HS-27A (cell line): ENCODE data around the gene CDK5RAP2.
"Not testable (repeated sequence)": the region's sequence is repeated elsewhere in the genome, so short reads cannot be mapped to it uniquely, and the experiment has no call there.

Source experiments
- DNase-seq: peaks from one replicate; pipeline ENCODE4 v3.0.0-alpha.2; 2012; ENCODE audit warnings: low read depth, missing footprints

Gene CDK5RAP2

GRCh38 chr9:120513825-120514396, 66.1 kb downstream of the CDK5RAP2 start:
- DNase-seq, result no peak

DNA sequence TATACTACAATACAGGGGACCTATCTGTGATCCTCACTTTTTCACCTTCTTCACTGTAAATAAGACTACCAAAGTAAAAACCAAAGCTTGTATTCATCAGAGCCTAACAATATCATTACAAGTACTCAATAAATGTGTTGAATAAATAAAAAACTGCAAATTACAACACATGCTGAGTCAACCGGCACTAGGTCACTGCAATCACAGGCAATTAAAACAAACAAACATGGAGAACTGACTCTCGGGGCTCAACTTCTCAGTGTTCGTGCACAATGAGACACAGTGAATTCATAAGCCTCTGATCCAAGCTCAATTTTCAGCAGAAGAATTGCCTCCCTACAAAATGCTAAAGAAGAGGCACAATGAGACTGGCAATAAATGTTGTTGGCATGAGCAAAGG, 69.2 kb downstream of the CDK5RAP2 start:
- DNase-seq, result no peak

- no peak for DNase-seq
Observed at GRCh38 chr9:120507936-120508510, 71.9 kb downstream of the CDK5RAP2 start.

DNA sequence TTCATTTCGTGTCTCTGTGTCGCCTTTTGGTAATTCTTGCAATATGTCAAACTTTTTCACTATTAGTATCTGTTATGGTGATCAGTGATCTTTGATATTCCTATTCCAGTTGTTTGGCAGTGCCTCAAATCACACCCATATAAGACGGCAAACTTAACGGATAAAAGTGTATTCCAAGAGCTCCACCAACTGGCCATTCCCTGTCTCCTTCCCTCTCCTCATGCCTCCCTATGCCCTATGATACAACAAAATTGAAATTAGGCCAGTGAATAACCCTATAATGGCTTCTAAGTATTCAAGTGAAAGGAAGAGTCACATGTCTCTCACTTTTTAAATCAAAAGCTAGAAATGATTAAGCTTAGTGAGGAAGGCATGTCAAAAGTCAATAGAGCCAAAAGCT, 74.8 kb downstream of the CDK5RAP2 start:
- no peak for DNase-seq

DNA sequence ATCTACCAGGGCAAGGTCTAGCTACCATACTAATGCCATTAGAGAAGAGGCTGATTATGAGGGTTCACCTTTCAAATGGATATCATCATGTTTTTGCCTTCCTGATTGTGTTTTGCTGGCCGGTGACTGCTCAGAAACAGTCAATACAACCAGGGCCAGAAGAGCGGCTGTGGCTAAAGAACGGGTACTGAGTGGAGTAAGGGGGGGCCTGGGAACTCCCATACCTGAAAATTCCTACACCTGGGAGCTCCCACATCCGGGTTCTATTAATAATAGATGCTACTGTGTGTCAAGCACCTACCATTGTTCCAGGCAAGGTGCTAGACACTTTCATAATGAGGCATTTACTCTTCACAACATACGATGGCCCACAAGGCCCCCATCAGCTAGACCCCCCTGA, 79.2 kb downstream of the CDK5RAP2 start:
- DNase-seq, result no peak

DNA sequence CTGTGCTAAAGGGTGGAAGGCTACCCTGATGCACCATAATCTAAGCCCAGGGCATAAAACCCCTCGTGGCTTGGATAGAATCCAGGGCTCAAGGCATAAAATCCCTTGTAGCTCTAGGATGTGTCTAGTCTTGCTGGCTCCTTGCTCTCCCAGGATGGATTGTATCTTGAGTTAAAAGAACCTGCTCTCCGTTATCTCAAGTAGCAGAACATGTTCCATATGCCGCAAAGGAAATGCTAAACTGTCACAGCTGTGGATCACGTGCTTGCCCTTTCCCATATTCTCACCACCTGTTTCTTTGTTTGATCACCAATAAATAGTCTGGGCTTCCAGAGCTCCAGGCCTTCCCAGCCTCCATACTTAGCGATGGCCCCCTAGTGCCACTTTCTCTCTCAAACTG, 82.1 kb downstream of the CDK5RAP2 start:
- not testable (repeated sequence) for DNase-seq

- DNase-seq, result not testable (repeated sequence)
Observed at GRCh38 chr9:120496438-120496837, 83.5 kb downstream of the CDK5RAP2 start.

DNA sequence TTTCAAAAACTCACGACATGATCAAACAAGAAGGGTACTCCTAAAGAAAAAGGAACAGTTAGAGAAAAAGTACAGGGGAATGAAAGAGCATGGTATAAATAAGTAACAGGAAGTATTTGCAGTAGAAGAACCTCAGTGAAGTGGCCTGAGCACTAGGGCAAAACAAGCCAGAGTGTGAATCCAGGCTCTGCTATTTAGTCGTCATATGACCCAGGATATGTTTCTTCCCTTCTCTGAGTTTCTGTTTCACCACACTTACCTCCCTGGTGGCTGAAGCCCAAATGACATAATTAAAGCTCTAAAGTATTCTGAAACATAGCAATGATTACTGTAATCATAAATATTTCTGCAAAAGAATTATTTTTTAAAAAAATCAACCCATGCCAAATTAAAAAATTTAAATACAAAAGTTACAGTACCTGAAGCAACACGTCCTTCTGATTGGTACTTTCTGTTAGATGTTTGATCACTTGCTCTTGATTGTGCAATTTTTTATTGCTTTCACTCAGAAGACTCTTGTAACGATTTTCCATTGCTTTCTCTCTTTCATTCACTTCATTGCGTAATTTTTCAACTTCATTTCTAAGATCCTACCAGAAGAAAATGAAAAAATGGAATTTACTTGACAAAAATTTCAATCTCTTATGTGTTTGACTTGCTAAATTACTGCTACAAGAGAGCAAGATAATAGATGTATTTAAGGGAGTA, 88.9 kb downstream of the CDK5RAP2 start:
- no peak for DNase-seq

DNA sequence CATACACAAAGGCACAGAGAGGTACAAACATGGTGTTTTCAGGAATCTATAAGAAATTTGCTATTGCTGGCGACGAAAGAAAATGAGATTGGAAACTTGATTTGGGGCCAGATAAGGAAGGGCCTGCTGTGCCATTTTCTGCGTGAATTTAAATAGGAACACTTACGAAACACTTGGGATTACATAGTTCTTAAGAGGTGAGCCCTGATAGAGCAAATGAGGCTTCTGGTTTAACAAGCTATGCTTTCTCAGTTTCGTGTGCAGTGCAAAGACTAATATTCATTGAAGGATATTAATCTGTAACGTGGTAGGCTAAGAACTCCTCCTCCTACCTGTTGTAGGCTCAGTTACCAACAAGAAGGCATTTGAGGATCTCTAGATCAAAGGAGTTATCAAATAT, 93.1 kb downstream of the CDK5RAP2 start:
- DNase-seq, result no peak

GRCh38 chr9:120486347-120486746, 93.6 kb downstream of the CDK5RAP2 start:
- DNase-seq, result no peak

GRCh38 chr9:120485788-120486187, 94.2 kb downstream of the CDK5RAP2 start:
- no peak for DNase-seq

DNA sequence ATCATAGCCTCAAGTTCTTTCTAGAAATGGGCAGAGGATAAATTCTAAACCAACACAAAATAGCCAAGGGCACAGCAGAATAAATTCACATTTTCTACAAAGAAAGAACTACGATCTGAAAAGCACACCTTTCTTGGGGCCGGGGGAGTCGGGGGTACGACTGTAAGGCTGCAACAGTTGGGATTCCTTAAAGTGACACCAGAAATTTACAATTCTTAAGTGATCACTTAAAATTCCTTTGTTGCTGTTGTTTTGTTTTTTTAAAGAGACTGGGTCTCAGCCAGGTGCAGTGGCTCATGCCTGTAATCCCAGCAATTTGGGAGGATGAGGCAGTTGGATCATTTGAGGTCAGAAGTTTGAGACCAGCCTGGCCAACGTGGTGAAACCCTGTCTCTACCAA, 95.8 kb downstream of the CDK5RAP2 start:
- no peak for DNase-seq

GRCh38 chr9:120482424-120483186, 97.4 kb downstream of the CDK5RAP2 start:
- no peak for DNase-seq

- DNase-seq, result no peak
Observed at GRCh38 chr9:120481846-120482245, 98.1 kb downstream of the CDK5RAP2 start.

DNA sequence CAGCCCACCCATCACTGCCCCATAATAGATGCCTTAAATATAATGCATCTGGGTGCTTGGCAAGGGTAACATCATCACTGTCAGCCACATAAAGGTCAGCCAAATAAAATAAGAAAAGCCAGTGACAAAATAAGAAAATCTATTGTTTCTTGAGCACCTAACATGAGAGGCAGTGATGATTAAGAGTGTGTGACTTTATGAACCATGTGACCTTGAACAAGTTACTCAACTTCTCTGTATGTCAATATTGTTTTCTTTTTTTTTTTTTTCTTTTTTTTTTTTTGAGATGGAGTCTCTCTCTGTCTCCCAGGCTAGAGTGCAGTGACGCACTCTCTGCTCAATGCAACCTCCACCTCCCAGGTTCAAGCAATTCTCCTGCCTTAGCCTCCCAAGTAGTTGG, 98.7 kb downstream of the CDK5RAP2 start:
- DNase-seq, result no peak

DNA sequence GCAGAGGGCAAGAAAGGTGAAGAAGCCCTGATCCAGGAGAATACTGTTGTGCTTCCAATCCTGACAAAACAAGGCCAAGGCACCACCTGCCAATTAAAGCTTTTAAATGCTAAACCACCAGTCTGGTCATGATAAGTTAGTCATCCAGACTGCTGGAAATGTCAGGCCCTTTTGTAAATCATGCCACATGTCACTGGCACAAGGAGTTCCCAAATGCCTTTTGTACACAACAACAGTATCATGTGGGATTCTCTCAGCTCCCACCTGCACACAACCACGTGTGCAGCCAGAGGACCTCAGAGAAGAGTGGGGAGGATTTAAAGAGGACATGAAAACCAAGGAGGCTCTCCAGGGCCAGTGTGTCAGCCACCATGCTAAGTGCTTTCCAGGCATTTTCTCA, 99.3 kb downstream of the CDK5RAP2 start:
- no peak for DNase-seq

DNA sequence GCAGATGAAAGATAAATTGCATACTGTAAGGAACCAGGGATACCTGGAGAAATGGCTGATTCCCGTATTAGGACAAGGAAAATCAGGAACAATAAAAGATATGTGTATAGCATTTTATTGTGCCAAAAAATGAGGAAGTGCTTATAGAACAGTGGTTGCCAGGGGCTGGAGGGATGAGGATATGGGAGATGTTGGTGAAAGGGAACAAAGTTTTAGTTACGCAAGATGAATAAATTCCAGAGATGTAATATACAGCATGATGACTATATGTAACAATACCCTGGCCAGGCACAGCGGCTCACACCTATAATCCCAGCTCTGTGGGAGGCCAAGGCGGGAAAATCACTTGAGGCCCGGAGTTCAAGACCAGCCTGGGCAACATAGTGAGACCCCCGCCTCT, 101.8 kb downstream of the CDK5RAP2 start:
- DNase-seq, result no peak

- DNase-seq, result peak; percentile 19
Observed at GRCh38 chr9:120477534-120478001, 102.4 kb downstream of the CDK5RAP2 start.

DNA sequence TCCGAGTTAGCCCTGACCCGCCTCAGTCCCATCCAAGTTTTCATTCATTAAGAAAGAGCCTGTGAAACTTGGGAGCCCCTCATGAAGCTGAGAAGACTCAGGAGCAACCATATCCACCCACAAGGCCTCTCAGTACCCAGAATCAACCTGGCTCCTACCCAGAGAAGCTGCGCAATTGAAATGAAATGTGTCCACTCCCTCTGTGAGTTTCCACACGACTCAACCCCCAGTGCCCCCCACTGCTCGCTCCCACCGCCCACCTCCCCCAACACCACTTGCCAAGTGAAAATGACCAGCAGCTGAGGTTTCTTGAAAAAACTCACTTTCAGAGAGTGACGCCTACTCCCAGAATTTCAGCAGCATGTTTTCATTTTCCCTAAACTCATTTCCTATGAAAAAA, 104.6 kb downstream of the CDK5RAP2 start:
- no peak for DNase-seq

- no peak for DNase-seq
Observed at GRCh38 chr9:120474591-120475243, 105.2 kb downstream of the CDK5RAP2 start.

DNA sequence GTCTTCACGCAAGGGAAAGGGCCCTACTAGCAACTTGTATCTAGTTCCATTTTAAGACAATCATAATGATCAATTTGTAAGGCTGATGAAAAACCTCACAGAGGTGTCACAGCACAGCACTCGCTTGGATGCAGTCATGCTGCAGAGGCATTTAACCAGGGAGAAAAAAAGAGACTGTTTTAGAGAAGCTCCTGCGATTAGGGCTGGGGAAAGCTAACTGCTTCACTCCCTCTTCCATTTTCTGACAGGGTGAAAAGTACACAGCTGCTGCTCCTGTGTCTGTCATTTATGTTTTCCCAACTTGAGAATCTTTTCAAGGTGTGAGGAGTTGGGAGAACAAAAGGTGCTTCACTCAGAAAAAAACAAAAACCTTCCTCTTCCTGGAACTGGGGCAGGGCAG, 106.4 kb downstream of the CDK5RAP2 start:
- no peak for DNase-seq

DNA sequence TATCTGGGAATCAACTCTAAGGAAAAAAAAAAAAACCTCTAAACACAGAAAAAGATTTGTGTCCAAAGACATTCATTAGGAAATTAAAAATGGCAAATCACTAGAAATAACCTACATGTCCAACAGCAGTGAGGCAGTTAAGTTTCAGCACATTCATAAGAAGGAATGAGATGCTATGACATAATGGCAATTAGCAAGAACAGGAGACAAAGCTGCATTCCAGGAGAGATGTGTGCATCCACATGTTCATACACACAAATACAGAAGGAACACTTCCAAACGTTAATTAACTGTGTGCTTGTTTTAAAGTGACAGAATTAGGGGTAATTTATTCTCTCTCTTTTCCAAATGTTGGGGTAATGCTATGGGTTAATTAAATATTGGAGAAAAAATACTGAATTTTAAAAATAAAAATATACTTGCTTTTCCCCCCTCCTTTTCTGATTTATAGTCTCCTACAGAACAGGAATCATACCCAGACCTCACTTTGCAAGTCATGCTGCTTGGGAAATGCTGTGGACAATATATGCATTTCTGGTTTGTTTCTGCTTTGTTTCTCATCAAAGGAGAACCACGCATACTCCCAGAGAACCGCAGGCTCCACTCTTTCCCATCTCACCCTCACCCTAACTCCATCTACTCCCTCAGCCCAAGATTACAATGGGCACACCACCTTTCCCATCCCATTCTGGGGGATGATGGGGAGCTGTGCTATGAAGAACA, 114.1 kb downstream of the CDK5RAP2 start:
- no peak for DNase-seq
